VCaP (cell line): ENCODE results near the gene RAB33B.

Source experiments
- H3K27ac ChIP-seq: fragments of 450-650 bp; 2 replicates; pipeline ENCODE4 v1.5.1; 2017
- TF ChIP-seq, protein P1 (sequence below): fragments of 450-650 bp; conservative IDR thresholded peaks from 2 replicates; pipeline ENCODE4 v1.5.1; 2017; ENCODE audit warnings: mild to moderate bottlenecking, moderate library complexity

RAB33B gene

DNA sequence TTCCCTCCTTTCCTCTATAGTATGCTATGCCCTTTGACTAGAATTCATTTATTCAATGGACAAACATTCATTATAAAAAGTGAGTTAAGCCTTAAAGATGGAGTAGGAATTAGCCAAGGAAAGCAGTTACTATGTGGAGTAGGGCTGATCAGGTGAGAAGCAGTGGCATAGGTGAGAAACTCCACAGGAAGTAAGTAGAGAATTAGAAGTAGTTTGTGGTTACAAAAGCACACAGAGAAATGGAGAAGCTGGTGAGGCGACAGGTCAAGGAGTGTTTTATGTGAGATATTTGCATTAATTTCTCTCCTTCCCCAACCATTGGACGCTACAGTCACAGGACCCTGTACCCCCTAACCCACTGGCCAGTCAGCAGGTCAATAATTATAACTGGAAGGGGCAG, 71.5 kb downstream of the RAB33B start:
- TF ChIP-seq, protein P1, sequence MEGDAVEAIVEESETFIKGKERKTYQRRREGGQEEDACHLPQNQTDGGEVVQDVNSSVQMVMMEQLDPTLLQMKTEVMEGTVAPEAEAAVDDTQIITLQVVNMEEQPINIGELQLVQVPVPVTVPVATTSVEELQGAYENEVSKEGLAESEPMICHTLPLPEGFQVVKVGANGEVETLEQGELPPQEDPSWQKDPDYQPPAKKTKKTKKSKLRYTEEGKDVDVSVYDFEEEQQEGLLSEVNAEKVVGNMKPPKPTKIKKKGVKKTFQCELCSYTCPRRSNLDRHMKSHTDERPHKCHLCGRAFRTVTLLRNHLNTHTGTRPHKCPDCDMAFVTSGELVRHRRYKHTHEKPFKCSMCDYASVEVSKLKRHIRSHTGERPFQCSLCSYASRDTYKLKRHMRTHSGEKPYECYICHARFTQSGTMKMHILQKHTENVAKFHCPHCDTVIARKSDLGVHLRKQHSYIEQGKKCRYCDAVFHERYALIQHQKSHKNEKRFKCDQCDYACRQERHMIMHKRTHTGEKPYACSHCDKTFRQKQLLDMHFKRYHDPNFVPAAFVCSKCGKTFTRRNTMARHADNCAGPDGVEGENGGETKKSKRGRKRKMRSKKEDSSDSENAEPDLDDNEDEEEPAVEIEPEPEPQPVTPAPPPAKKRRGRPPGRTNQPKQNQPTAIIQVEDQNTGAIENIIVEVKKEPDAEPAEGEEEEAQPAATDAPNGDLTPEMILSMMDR = no peak
- no peak overlapping the region for H3K27ac ChIP-seq
